A549 (cell line): ENCODE results near the gene ZDHHC9.

Experiments
- EP300 ChIP-seq, 2 experiments: fragments of >200 bp; sonication (Bioruptor Twin); formaldehyde crosslinking; IDR thresholded peaks; 2 replicates in 1 of 2; 3 replicates in 1 of 2; pipeline ENCODE4 v1.6.1; 2016 to 2017
- MYC ChIP-seq: IDR thresholded peaks from 2 replicates; pipeline ENCODE4 v1.6.1; 2012; ENCODE audit warnings: mild to moderate bottlenecking, inconsistent platforms, low read length, improper control_type of control experiment, borderline replicate concordance
- POLR2A ChIP-seq: IDR thresholded peaks from 2 replicates; pipeline ENCODE4 v1.6.1; 2012; ENCODE audit warnings: mild to moderate bottlenecking, low read length
- RAD21 ChIP-seq, 2 experiments: fragments of >200 bp in 1 of 2; sonication (Bioruptor Twin) in 1 of 2; formaldehyde crosslinking in 1 of 2; IDR thresholded peaks in 1 of 2; conservative IDR thresholded peaks in 1 of 2; 2 replicates in 1 of 2; 3 replicates in 1 of 2; pipeline ENCODE4 v1.6.1; 2012 to 2018; ENCODE audit warnings: inconsistent platforms in 1 of 2
- SMC3 ChIP-seq: fragments of >200 bp; sonication (Bioruptor Twin); formaldehyde crosslinking; IDR thresholded peaks from 3 replicates; pipeline ENCODE4 v1.6.1; 2018; ENCODE audit warnings: inconsistent platforms
- TF ChIP-seq, protein P1 (sequence below): fragments of >200 bp; sonication (Bioruptor Twin); formaldehyde crosslinking; IDR thresholded peaks from 3 replicates; pipeline ENCODE4 v1.5.1; 2016
- TF ChIP-seq, protein P2 (sequence below): IDR thresholded peaks from 2 replicates; pipeline ENCODE4 v1.6.1; 2012
- TF ChIP-seq, protein P3 (sequence below): fragments of 450-650 bp; IDR thresholded peaks from 2 replicates; pipeline ENCODE4 v1.6.1; 2014; ENCODE audit warnings: antibody characterized with exemption

DNA sequence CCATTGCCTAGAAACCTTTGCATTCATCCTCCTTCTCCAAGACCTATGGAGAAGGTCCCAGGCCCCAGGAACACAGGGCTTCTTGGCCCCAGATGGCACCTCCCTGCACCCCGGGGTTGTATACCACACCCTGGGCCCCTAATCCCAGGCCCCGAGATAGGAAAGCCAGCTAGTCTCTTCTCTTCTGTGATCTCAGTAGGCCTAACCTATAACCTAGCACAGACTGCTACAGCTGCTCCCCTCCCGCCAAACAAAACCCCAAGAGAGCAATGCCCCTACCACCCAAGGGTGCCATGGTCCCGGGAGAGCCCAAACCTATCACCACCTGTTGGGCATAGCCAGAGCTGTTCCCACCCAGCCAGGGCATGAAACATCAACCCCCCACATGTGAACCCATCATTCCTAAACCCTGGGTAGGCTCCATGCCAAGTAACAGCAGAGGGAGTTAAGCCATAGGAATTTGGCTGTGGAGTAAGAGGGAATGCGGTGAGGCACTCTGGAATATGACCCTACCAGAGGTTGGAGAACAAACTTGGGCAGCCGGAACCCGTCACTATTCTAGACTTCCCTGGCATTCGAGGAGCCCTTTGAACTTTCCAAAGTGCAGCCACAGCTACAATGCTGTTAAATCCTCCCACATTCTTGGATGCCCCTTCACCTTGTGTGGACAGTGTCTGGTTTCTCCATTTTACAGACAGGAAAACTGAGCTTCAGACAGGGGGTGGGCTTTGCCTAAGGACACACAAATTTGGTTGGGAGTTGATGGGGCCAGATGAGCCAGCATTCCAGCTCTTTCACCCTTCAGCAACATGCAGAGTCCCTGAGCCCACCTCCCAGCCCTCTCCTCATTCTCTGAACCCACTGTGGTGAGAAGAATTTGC lies 74.9 kb downstream of the ZDHHC9 start:
- TF ChIP-seq MYC (no peak), POLR2A (no peak), RAD21 (conservative IDR thresholded peaks at IDR 0.05 in 1 of 2, IDR thresholded peaks at IDR 0.05 in 1 of 2) (no peak), EP300 (IDR thresholded peaks at IDR 0.05) (no peak), SMC3 (no peak)
- TF ChIP-seq, protein P1, sequence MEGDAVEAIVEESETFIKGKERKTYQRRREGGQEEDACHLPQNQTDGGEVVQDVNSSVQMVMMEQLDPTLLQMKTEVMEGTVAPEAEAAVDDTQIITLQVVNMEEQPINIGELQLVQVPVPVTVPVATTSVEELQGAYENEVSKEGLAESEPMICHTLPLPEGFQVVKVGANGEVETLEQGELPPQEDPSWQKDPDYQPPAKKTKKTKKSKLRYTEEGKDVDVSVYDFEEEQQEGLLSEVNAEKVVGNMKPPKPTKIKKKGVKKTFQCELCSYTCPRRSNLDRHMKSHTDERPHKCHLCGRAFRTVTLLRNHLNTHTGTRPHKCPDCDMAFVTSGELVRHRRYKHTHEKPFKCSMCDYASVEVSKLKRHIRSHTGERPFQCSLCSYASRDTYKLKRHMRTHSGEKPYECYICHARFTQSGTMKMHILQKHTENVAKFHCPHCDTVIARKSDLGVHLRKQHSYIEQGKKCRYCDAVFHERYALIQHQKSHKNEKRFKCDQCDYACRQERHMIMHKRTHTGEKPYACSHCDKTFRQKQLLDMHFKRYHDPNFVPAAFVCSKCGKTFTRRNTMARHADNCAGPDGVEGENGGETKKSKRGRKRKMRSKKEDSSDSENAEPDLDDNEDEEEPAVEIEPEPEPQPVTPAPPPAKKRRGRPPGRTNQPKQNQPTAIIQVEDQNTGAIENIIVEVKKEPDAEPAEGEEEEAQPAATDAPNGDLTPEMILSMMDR = no peak
- TF ChIP-seq, protein P2, sequence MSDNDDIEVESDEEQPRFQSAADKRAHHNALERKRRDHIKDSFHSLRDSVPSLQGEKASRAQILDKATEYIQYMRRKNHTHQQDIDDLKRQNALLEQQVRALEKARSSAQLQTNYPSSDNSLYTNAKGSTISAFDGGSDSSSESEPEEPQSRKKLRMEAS = no peak
- TF ChIP-seq, protein P3, sequence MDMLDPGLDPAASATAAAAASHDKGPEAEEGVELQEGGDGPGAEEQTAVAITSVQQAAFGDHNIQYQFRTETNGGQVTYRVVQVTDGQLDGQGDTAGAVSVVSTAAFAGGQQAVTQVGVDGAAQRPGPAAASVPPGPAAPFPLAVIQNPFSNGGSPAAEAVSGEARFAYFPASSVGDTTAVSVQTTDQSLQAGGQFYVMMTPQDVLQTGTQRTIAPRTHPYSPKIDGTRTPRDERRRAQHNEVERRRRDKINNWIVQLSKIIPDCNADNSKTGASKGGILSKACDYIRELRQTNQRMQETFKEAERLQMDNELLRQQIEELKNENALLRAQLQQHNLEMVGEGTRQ = no peak
